HCEC 1CT (cell line): Measurements from ENCODE around the gene KIF11.
A peak's percentile ranks its signal among the peaks of the same experiment; 100 is the strongest.
"Not testable (repeated sequence)": the region's sequence is repeated elsewhere in the genome, so short reads cannot be mapped to it uniquely, and the experiment has no call there.

Source experiments
- DNase-seq: peaks from one replicate; pipeline ENCODE4 v3.0.0-alpha.2; 2017

The KIF11 gene

DNA sequence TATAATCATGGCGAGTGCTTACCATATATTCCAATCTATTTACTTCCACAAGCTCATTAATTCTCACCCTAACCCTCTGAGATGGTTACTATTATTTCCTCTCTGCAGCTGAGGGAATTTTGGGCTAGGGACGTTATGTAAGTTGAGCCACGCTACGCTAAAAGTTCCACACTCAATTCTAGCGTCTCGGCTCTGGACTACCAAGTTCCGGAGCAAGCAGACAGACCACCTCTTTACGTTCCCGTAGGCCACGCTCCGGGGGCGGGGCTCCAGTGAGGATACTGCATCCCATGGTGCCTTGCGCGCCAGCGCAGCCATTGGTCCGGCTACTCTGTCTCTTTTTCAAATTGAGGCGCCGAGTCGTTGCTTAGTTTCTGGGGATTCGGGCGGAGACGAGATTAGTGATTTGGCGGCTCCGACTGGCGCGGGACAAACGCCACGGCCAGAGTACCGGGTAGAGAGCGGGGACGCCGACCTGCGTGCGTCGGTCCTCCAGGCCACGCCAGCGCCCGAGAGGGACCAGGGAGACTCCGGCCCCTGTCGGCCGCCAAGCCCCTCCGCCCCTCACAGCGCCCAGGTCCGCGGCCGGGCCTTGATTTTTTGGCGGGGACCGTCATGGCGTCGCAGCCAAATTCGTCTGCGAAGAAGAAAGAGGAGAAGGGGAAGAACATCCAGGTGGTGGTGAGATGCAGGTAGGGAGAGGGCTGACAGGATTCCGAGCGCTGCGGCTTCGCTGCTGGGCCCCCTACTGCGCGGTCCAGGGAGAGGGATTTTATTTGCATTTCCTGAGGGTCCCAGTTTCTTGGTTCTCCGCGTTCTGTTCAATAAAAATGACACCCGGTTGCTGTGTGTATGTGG is at the start of gene KIF11:
KIF11 (plus strand) TSS at position 370 of the 858 bp plus-strand sequence; CDS start at position 616, 246 bp downstream.
- DNase-seq = peak; percentile 97

DNA sequence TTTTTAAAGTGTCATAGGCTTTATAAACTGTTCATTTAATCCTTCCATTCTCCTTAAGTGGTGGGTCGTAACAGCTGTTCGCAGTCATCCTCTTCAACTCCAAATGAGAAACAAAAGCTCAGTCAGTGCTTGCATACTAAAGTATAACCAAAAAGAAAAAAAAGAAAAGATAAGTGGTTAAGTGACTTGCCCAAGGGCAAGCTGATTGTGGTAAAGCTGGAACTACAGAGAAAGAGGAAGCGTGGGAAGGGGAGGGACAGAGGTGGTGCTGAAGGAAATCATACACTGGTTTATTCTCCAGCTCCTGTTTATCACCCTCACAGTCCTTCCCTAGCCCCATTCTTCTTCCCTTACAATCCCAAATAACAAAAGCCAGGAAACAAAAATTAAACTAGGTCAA is 48.6 kb upstream of the KIF11 start:
- DNase-seq = no peak

DNA sequence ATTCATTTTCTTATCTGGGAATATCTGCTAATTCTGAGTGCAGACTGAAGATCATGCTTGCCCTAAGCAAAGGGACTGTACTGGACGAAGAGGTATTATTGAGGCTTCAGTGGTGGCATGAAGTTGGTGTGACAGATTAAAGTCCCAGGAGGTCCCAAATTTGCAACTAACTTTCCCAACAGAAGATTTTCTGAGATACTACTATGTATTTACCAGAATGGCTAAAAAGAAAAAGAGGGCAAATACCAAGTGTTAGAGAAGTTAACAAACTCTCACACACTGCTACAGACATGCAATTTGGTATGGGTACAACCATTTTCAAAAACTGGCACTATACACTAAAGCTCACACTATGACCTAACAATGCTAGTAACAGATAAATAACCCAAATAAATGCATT is 47.4 kb upstream of the KIF11 start:
- DNase-seq = no peak

DNA sequence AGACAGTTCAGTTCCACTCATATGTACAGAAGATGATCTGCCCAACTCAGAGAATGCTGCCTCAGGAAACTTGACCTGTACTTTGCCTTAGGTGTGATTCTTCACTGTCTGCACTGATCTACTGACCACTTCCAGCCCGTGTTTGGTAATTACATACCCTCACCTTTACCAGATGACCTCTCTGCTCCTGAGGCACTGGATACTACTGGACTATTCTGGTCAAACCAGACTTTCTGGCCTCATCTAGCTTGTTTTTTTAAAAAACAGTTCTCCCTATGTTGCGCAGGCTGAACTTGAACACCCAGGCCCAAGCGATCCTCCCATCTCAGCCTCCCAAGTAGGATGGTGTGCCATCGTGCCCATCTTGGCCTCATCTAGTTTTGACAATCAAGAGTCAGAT is 45.3 kb upstream of the KIF11 start:
- no peak for DNase-seq

DNA sequence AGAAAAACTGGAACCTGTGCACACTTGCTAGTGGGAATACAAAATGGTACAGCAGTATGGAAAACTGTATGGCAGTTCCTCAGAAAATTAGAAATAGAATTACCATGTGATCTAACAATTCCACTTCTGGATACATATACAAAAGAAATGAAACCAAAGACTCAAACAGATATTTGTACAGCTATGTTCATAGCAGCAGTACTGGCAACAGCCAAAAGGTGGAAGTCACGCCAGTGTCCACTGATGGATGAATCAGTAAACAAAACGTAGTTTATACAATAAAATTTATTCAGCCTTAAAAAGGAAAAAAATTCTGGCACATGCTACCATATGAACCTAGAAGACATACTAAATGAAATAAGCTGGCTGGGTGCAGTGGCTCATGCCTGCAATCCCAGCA is 42.0 kb upstream of the KIF11 start:
- DNase-seq = no peak

DNA sequence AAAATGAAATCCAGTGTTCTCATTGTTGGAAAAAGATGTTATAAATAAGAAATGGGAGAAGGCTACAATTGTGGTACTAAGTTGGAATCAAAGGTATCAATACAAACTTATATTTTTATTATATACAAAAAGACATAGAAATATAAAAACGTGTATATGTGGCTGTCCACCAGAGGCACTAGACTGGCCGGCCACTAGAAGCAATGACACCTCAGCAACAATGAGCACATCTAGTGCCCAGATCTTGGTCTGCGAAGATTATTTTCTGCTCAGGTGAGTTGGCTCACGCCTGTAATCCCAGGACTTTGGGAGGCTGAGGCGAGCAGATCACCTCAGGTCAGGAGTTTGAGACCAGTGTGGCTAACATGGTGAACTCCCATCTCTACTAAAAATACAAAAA is 40.6 kb upstream of the KIF11 start:
- no peak for DNase-seq

DNA sequence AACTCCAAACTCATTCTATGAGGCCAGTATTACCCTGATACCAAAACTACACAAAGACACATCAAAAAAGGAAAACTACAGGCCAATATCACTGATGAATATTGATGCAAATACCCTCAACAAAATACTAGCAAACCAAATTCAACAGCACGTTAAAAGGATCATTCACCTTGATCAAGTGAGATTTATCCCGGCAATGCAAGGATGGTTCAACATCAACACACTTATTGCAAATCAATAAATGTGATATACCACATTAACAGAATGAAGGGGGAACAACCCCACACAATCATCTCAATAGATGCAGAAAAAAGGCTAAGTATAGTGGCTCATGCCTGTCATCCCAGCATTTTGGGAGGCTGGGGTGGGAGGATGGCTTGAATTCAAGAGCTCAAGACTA is 39.0 kb upstream of the KIF11 start:
- DNase-seq = no peak

DNA sequence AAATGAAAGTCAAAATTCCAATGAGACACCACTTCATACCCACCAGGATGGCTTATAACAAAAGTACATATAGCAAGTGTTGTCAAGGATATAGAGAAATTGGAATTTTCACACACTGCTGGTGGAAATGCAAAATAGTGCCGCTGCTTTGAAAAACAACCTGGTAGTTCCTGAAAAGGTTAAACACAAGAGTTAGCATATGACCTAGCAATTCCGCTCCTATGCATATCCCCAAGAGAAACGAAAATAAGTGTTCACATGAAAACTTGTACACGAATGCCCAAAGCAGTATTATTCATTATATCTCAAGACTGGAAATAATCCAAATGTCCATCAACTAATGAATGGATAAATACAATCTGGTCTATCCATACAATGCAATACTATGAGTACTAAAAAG is 33.9 kb upstream of the KIF11 start:
- no peak for DNase-seq

DNA sequence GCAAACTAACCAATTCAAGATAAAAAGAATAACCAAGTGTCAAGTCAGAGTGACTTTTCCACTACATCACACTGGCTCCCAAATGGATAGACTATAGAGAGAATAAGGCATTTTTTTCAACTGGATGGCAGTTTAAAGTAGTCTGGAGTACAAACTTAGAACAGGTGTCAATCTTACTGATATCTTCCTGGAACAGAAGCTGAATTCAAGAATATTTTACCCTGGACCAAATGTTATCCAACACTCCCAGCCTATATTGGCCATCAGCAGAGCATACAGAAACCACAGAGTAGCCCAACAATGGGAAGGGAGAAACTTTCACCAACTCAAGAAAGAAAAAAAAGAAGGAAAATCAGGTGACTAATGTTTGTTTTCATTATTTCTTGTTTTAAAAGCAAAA is 30.5 kb upstream of the KIF11 start:
- no peak for DNase-seq

DNA sequence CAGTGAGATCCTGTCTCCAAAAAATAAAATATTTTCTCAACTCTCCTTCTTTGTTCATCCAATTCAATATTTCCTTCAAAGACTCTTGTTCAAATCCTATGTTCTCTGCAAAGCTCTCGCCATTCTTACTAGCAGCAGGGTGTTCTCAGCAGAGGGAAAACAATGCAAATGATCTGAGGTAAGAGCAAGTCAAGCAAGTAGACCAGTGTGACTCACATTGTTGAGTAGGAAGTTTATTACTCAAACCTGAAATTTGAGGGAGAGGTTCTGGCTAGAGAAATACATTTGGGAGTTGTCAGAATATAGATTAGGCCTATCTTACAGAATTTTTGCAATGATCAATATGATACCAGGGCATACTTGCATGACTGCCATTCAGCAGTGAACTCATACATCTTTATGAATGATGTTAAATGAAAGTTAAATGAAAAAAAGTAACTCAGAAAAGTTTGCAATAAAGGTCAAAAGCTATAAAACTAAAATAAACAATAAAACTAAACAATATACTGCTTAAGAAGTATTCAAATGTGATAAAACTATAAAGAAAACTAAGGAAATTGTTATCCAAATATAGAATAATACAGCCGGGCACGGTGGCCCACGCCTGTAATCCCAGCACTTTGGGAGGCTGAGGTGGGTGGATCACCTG is 24.9 kb upstream of the KIF11 start:
- peak; percentile 66 for DNase-seq

DNA sequence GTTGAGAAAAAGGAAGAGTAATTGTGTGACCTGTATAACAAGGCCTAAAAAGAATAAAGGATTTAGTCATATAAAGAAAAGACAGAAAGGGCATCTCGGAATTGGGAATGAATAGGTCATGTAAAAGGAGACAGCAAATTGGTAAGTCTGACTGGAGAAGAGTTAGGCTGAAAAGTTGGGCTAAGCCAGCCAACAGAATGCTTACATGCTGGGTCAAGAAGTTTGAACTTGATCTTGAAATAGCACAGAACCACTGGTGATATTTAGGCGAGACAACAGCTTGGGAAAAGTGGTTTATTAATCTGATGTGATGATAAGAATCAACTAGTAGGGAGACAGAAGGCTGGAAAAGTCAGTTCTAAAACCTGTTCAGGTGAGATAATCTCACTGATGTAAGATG is 23.9 kb upstream of the KIF11 start:
- DNase-seq = no peak

DNA sequence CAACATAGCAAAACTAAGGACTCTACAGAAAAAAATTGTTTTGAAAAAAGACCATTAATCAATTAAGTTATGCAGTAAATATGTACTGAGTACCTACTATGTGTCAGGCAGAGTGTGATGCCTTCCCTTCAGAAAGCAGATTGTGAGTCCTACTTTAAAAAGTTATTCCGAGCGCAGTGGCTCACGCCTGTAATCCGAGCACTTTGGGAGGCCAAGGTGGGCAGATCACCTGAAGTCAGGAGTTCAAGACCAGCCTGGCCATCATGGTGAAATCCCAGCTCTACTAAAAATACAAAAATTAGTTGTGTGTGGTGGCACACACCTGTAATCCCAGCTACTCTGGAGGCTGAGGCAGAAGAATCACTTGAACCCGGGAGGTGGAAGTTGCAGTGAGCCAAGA is 23.3 kb upstream of the KIF11 start:
- DNase-seq = not testable (repeated sequence)

DNA sequence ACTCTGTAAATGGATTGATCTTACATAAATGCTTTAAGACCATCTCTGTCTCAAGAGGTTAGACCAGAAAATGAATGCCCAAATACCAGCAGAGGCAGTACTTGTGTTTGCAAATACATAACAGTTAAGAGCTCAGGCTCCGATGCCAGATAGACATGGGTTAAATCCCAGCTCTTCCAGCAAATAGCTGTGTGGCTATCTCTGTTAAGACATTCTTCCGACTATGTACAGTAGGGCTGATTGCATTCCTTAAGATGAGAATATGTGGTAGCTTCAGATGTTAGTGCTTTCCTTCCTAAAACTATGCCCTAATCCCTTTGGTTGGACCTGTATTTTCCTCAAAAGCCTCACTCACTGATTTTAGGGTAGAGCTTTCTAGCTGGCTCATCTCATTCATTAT is 21.3 kb upstream of the KIF11 start:
- no peak for DNase-seq

DNA sequence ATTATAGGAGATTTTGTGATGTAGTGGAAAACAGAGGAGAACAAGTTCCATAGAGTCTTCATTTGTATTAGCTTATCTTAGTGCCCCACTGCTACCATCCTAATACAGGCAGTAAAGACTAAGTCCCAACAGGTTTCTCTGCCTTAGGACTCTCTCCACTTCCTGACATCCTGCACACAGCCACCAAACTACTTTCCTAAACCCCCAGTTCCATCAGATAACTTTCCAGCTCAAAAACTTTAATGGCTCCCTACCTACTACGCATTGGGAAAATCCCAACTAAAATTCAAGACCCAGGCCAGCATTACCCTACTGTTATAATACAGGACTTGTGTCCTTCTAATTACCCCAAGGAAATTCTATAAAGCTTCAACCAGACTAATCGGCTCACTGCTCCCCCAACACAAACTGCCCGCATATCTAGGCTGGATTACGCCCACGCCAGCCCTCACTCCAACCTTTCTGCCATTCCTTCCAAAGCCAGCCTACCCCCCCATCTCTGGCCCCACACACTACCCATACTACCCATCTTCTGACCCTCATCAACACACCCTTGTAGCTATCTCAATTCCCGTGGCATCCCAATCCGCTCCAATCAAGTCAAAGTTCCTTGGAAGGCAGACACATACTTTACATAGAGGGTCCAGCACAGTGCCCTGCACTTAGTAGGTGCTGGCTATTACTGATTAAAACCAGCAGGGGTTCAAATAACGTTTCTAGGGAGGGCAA is 20.4 kb upstream of the KIF11 start:
- no peak for DNase-seq

DNA sequence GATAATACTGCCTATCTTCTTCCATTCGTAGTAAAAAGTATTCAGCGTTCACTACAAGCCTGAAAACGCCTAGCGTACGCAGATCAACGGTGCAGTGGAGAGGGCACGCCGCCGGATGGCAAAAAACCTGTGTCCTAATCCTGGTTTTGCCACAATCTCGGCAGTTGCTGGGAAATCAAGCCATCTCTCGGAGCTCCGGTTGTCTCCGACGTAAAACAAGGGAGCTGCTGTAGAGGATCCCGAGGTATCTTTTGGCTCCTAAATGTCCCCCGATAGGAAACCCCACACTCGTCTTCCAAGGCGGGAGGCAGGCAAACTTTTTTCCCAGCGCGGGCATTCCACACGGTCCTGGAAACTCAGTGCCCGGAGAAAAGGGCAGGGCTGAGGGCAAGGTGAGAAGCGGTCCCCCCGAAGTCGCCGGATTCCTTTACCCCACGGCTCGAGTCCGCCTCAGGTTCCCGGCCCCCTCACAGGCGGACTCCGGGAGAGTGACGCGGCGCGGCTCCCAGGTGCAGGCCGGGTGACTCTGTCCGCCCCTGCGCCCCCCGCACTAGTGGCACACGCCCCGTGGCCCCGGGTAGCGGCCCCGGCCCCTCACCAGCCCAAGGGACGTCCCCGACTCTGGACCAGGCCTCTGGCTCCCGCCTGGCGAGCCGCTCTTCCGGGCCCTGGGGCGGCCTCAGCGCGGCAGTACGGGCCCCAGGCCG is 19.7 kb upstream of the KIF11 start:
- no peak for DNase-seq

DNA sequence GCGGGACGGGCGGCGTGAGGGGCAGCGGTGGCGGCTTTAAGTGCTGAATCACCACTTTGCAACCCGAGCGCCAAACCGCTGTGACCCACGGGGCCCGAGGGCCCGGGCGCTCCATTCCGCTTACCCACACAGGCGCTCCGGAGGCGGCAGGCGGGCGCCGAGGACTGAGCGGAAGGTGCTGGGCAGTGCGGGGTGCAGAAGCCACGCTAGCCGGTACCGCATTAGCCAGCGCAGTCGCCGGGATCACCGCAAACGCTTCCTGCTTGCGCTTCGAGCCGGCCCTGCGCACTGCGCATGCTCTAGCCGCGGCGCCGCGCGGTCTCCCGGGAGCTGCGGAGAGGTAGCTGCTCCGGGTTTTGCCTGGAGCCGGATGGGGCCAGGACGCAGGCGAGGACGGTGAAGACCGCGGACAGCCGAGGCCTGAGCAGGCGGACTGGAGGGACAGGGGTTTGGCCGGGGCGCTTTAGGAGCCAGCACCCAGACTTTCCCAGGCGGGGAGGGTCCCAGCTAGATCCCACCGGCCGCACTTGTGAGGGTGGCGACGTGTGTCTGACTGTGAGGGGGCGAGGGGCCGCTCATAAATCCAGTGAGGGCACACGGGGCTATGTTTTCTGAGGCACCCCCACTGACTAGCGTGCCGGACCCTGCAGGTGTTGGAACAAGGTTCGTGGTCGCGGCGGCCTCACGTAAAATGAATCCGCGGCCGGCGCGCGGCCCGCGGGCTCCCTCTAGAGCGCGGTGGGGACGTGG is 19.0 kb upstream of the KIF11 start, which contains the start of gene IDE:
IDE (minus strand) TSS at position 296 of the 750 bp plus-strand sequence; CDS start at position 222, 74 bp downstream.
- peak; percentile 91 for DNase-seq

DNA sequence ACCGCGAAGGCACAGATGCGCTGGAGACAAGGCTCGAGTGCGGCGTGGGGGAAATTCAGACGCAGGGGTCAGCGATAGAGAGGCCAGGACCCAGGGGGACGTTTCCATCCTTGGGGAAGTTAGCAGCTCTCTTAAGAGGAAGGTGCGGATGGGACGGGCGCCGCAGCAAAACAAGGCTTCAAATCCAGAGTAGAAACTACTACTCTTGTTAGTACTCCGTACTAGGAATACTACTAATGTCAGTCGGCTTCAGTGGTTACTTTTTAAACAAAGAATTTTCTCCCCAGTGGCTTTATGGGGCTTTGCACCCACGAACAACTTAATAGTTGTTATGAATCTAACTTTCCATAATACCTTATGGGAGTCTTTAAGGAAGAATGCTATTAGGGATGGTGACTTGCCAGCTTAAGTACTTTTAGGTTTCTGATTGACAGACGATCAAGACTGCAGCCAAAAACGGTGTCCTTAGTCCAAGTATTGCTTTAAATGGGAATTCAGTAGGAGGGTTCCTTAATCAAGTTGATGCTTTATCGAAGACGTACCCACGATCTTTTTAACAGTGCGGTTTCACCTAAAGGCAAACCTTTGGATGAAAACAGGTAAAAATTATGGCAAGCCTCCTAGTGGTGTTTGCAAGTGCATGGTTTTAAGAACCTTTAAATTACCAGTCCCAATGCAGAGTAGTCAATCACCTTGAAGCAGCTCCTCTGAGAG is 18.2 kb upstream of the KIF11 start:
- DNase-seq = peak; percentile 56

DNA sequence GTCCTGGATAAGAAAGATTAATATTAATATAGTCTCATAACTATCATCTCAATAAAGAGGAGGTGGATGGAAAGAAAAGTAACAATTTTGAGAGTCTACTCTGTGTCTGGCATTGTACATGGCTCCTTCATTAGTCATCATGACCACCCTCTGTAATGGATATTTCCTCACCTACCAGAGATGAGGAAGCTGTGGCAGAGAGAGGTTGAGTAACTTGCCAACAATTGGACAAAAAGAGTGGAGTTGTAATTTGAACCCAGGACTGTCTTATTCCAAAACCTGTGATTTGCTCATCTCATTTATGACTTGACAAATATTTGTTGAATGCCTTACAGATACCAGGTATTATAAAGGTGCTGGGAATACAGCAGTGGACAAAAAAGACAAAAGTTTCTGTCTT is 17.0 kb upstream of the KIF11 start:
- peak; percentile 67 for DNase-seq

DNA sequence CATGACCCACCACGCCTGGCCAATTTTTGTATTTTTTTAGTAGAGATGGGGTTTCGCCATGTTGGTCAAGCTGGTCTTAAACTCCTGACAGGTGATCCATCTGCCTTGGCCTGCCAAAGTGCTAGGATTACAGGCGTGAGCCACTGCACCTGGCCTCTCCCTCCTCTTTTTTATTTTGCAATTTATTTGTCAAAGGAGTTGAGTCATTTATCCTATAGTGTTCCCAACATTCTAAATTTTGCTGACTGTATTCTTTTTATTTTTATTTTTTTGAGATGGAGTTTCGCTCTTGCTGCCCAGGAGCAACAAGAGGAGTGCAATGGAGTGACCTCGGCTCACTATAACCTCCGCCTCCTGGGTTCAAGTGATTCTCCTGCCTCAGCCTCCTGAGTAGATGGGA is 10.6 kb upstream of the KIF11 start:
- DNase-seq = not testable (repeated sequence)

DNA sequence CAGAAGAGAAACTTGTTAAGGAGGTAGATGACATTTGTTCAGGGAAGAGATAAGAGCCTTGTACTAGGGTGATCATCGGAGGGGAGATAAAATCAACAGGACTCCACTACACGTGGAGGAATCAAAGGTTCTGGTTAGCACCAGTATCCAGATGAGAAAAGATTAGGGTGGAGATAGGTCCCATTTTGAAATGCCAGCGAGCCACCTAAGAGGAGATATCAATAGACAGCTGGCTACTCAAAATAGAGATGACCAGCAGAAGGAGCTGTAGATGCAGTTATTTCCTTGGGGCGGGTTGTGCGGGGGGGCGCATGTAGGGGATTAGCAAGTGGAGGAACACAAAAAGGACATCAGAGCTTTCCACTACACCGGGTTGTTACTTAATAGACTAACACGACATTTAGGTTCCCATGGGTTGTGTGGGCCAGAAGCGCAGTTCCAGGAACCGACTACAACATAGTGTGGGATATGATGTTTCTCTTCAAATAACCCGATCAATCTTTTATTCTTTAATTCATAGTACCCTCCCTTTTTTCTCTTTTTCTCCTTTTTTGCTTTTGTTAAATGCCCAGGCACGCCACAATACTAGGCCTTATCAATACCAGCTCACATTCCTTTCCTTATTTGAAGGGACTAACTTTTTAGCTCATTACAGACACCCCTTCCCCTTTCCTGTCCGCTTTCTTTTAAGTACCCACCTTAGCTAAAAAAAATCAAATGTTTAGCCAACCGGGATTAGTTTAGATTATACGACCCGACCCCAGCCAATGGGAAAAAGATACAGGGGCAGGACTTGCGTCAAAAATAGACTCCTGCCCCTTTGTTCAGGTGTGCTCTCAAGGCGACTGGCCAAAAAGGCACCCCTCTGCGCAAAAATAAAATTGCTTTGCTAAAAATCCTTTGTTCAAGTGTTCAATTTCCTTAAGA is 2.0 kb upstream of the KIF11 start:
- peak; percentile 51 for DNase-seq
